SU-DHL-6 (cell line): Measurements from ENCODE around the gene KRTAP10-8.
"Not testable (repeated sequence)": the region's sequence is repeated elsewhere in the genome, so short reads cannot be mapped to it uniquely, and the experiment has no call there.

Experiments
- EZH2phosphoT487 ChIP-seq: fragments of 200-600 bp; sonication (generic), shearing (Covaris generic); conservative IDR thresholded peaks from 2 replicates; pipeline ENCODE4 v1.6.1; 2018; ENCODE audit warnings: mild to moderate bottlenecking, antibody characterized with exemption, low read length, moderate library complexity, mixed read lengths
- TF ChIP-seq, protein P1 (sequence below): fragments of 200-600 bp; sonication (generic); IDR thresholded peaks from one replicate; pipeline ENCODE4 v1.5.1; 2017; ENCODE audit warnings: antibody characterized with exemption, mild to moderate bottlenecking, low read length, moderate library complexity; ENCODE audit not compliant: insufficient read depth, poor library complexity, severe bottlenecking

DNA sequence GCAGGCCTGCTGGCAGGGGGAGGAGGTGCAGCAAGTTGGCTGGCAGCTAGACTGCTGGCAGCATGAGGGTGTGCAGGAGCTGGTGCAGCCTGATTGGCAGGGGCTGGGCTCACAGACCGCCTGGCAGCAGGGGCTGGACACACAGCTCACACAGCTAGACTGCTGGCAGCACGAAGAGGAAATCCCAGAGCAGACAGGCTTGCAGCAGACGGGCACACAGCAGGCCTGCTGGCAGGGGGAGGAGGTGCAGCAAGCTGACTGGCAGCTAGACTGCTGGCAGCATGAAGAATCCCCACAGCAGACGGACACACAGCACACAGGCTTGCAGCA lies 20.1 kb upstream of the KRTAP10-8 start:
- not testable (repeated sequence) for TF ChIP-seq EZH2phosphoT487
- TF ChIP-seq, protein P1, sequence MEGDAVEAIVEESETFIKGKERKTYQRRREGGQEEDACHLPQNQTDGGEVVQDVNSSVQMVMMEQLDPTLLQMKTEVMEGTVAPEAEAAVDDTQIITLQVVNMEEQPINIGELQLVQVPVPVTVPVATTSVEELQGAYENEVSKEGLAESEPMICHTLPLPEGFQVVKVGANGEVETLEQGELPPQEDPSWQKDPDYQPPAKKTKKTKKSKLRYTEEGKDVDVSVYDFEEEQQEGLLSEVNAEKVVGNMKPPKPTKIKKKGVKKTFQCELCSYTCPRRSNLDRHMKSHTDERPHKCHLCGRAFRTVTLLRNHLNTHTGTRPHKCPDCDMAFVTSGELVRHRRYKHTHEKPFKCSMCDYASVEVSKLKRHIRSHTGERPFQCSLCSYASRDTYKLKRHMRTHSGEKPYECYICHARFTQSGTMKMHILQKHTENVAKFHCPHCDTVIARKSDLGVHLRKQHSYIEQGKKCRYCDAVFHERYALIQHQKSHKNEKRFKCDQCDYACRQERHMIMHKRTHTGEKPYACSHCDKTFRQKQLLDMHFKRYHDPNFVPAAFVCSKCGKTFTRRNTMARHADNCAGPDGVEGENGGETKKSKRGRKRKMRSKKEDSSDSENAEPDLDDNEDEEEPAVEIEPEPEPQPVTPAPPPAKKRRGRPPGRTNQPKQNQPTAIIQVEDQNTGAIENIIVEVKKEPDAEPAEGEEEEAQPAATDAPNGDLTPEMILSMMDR: not testable (repeated sequence)
